ENCODE measurements around the gene ZC3H13. TPM values are rescaled to one million over a fixed set of nuclear protein-coding genes. Genes with fewer than 3 reads are reported as not detected.
"Not testable (repeated sequence)": the region's sequence is repeated elsewhere in the genome, so short reads cannot be mapped to it uniquely, and the experiment has no call there.

The ZC3H13 gene
- total RNA-seq, 1 donor from 2014 or later = 30.1 TPM

DNA sequence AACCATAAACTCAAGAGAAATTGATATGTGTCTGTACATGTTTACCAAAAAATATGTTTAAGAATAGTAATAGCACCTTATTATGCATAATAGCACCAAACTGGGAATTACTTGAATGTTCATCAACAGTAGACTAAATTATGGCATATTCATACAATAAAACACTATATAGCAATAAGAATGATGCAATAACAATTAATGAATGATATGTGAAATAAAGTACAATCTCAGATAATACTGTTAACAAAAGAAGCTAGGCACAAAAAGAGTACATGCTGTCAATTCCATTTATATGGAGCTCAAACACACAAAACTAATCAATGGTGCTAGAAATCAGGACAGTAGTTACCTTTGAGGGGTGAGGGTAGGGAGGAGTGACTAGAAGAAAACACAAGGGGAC is 36.3 kb downstream of the ZC3H13 start:
- no peak for DNase-seq (ENCODE audit: extremely low read depth, low read depth, low spot score)

DNA sequence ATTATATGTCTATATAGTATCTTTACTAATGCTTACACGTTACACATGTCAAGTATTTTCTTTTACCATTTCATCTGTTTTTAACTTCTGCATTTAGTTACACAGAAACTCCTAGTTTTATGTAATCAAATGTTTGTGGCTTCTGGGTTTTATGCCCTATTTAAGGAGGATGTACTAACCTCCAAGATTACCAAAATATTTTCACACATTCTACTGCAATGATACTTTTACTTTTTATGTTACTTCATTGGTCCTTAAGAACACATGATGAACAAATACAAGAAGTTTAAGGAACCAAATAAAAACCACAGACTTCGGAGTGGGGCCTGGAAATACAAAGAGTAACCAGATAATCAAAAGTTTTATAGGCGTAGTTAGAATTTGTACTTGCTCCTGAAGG is 37.2 kb downstream of the ZC3H13 start:
- DNase-seq (ENCODE audit: extremely low read depth, low read depth, low spot score) = no peak

DNA sequence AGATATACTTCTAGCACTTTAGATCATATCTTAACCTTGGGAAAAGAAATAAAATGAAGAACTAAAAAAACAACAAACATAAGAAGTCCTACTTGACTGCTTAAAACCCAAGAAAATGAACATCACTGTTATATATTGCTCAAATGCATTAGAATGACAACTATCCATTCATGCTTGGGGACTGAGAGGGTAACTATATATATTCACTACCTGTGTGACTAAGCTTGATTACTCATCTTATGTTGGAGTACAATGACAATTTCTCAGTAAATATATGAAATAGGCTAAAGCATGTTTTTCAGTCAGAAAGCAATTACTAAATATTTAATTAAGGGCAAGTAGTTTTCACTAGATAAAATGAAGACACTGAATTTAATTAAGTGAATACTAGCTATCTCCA is 40.1 kb downstream of the ZC3H13 start:
- DNase-seq (ENCODE audit: extremely low read depth, low read depth, low spot score) = no peak

DNA sequence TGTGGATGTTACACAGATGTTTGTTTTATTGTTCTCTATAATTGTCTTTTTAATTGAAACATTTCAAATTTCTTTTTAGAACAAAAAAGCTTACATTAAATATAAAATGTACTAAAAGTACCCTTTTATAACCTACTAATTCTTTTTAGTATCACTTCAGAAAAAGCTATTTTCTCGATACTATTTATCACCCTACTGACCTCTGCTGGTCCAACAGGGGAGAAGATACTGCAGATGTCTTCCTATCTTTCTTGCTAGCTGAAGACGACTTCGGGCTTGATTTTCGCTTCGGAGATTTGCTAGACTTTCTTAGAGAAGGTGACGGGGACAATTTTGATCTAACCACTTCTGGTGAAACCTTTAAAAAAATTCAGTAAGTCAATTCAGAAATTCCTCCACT is 42.4 kb downstream of the ZC3H13 start:
- DNase-seq (ENCODE audit: extremely low read depth, low read depth, low spot score) = no peak

DNA sequence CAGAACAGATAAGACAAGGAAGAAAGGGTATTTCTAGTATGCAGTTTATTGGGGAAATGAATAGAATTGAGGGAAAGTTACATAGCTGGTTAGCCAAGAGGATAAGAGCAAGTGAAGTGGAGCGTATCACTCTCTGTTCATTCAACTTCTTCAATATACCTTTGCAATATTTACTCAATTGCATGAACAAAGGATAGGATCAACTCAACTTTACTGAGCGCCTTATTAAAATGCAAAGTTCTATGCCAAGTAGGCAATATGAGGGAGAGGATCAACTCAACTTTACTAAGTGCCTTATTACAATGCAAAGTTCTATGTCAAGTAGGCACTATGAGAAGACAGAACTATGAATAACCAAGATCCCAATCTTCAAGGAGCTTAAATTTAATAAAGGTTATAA is 43.9 kb downstream of the ZC3H13 start:
- no peak for DNase-seq (ENCODE audit: extremely low read depth, low read depth, low spot score)

DNA sequence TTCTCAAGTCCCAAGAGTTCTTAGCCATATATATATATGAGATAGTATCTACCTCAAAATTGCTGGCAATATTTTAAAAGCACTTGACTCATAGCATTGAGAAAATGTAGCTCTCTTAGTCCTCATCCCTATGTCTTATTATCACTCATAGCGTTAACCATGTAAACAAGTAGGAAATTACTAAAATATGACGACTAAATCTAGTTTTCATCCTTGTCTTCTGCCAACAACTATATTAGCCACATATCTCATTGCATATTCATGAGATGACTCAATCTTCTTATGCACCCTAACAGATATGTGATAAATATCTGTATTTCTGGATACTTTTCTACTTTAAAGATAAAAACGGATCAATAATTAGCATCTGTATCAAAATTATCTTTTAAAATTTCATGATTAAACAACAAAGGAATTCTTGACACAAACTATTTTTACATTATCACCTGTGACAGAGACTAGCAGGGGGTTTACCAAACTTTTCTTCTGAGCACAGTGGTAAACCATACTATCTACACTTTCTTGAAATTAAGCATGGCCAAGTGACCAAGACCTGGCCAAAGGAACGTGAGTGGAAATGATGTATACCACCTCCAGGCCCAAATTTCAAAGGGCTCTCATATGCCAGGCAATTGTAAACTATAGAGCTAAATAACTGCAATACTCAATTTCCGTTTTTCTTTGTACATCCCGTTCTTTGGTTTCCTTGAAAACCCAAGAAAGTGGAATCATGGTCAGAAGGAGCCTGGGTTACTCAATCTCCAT is 45.7 kb downstream of the ZC3H13 start:
- DNase-seq (ENCODE audit: extremely low read depth, low read depth, low spot score) = no peak

DNA sequence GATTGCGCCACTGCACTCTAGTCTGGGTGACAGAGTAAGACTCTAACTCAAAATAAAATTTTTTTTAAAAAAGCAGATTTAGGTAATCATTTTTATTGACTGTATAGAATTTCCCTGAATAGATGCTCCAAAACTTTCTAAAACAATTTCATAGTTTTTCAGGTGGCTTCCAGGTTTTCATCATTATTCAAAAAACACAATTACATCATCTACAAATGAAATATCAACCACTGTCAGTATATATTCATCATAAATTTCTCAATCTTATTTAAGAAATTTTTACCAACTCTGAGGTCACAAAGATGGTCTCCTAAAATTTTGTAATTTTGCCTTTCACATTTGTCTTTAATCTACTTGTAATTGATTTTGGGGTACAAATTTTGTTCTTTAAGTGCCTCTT is 48.1 kb downstream of the ZC3H13 start:
- no peak for DNase-seq (ENCODE audit: extremely low read depth, low read depth, low spot score)

DNA sequence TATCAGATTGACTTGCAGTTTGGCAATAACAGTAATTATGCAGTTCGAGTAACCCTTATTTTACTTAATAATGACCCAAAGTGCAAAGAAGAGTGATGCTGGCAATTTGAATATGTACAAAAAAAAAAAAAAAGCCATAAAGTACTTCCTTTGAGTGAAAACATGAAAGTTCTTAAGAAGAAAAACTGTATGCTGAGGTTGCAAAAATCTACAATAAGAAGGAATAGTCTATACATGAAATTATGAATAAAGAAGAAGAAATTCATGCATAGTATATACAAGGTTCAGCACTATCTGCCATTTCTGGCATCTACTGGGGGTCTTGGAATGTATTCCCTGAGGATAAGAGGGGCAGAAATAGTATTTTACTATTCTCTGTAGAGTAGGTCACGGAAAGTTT is 55.9 kb downstream of the ZC3H13 start:
- DNase-seq (ENCODE audit: extremely low read depth, low read depth, low spot score) = no peak

DNA sequence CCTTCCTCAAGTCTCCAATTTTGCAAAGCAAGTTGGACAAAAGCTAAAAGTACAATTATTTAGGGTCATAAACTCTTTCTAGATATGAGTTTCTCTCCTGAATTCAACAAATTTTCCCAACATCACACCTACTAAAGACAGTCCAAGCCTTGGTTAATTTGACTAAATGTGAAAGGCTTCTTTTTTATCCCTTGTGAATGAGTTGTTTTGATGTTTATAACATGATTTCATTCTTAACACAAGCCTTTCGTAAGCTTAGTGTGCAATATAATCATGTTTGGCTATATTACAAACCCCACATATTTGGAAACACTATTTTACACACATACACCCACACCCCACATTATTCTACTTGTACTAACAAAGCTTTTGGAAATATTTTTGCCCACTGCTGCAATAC is 57.3 kb downstream of the ZC3H13 start:
- DNase-seq (ENCODE audit: extremely low read depth, low read depth, low spot score) = no peak

DNA sequence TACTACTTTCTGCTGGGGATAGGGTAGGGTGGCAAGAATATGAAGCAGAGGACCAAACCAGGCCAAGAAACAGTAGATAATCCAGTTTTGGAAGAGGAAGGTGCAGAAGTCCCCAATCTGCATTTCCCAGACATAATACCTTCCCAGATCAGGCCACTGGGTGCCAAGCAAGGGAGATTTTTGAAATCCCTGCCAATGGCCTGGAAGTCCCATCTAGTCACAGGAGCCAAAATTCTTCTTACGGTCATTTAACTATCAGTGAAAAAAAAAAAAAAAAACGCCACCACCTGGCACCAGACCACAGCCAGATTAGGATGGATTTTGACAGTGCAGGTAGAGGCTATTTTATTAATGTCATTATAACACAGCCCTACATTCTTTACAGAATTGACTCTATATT is 57.8 kb downstream of the ZC3H13 start:
- DNase-seq (ENCODE audit: extremely low read depth, low read depth, low spot score) = no peak

DNA sequence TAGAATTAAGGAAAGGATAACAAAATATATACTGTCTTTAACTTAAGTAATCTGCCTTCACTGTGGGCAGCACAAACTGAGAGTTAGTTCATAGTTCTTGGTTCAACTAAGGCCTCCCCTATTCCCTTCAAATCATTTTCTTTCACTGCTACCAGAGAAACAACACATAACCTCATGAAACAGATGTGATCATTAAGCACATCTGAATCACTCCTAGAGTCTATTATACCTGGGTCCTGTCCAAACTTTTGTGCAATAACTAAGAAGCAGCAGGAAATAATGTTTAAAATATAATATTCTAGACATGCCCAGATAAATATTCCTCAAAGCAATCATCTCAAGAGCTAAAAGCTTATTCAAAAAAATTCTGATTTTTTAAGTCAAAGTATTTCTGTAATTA is 62.9 kb downstream of the ZC3H13 start:
- DNase-seq (ENCODE audit: extremely low read depth, low read depth, low spot score) = no peak

DNA sequence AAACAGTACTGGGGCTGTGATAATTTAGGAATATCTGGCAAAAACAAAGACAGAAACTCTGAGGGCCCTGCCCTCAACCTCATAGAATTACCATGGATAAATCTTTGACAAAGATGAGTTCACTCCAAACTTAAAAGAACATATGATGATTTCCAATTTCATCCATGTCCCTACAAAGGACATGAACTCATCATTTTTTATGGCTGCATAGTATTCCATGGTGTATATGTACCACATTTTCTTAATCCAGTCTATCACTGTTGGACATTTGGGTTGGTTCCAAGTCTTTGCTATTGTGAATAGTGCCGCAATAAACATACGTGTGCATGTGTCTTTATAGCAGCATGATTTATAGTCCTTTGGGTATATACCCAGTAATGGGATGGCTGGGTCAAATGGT is 71.4 kb downstream of the ZC3H13 start:
- not testable (repeated sequence) for DNase-seq (ENCODE audit: extremely low read depth, low read depth, low spot score)

DNA sequence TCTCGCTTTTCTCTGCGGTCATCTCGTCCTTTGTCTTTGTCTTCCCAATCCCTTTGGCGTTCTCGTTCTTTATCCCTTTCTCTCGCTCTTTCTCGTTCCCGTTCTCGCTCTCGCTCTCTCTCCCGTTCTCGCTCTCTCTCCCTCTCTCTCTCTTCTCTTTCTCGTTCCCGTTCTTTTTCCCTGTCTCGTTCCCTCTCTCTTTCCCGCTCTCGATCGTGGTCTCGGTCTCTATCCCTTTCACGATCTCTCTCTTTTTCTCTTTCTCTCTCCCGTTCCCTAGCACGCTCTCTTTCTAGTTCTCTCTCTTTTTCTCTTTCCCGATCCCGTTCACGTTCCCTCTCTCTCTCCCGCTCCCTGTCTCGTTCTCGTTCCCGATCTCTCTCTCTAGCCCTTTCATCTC is 77.2 kb downstream of the ZC3H13 start:
- DNase-seq (ENCODE audit: extremely low read depth, low read depth, low spot score) = no peak

DNA sequence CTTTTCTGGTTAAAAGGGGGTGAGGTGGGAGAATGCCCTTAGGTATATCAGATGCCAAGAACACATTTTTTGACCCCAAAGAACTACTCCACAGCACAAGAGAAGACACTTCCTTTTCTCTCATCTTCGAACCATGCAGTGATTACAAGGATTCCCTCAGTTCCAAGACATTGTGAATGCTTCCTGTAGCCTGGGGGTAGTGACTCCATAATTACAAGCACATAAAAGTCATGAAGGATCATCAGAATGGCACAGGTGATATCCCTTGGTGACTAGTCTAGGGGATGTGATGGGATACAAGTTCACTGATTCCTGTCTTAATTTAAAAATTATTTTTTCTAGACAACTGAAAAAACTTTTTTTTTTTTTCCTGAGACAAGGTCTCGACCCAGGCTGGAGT is 78.0 kb downstream of the ZC3H13 start:
- no peak for DNase-seq (ENCODE audit: extremely low read depth, low read depth, low spot score)

DNA sequence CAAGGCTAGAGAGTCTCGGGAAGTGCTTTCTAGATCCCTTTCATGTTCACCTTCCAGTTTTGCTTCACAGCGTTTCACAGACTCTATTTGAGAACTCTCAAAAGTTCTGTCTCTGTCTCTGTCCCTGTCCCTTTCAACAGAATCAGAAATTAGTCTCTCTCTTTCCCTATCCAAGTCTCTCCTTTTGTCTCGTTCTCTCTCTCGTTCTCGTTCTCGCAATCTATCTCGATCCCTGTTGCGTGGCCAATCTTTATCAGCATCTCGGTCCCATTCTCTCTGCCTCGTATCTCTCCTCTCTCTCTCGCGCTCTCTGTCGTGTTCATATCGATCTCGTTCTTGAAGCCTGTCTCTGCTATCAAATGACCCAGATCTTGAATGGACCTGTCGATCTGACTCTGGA is 85.0 kb downstream of the ZC3H13 start:
- DNase-seq (ENCODE audit: extremely low read depth, low read depth, low spot score) = no peak

DNA sequence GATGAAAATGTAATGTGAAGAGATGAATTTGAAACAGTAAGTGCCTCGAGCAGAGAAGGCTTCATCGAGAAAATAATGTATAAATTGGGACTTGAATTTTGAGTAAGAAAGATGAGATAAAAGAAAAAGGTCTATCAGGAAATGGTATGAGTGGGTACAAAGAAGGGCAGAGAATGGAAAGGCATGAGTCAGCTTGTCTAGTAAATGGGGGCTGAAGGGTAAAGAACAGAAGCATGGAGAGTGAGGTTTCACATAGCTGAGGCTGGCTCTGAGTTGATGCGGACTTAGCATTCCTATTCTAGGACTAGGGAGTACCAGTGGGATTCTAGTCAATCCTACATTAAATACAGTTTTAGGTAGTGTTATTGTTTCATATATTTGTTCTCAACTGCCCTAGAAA is 85.8 kb downstream of the ZC3H13 start:
- DNase-seq (ENCODE audit: extremely low read depth, low read depth, low spot score) = no peak

DNA sequence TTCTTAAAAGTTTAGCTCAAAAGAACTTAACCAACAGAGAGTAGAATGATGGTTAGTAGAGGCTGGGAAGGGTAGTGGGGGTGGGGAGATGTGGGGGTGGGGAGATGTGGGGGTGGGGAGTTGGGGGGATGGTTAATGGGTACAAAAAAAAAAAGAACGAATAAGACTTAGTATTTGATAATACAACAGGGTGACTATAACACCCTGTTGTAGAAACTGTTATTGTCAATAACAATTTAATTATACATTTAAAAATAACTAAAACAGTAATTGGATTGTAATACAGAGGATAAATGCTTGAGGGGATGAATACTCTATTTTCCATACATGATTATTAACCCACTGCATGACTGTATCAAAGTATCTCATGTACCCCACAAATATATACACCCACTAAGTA is 91.1 kb downstream of the ZC3H13 start:
- no peak for DNase-seq (ENCODE audit: extremely low read depth, low read depth, low spot score)

DNA sequence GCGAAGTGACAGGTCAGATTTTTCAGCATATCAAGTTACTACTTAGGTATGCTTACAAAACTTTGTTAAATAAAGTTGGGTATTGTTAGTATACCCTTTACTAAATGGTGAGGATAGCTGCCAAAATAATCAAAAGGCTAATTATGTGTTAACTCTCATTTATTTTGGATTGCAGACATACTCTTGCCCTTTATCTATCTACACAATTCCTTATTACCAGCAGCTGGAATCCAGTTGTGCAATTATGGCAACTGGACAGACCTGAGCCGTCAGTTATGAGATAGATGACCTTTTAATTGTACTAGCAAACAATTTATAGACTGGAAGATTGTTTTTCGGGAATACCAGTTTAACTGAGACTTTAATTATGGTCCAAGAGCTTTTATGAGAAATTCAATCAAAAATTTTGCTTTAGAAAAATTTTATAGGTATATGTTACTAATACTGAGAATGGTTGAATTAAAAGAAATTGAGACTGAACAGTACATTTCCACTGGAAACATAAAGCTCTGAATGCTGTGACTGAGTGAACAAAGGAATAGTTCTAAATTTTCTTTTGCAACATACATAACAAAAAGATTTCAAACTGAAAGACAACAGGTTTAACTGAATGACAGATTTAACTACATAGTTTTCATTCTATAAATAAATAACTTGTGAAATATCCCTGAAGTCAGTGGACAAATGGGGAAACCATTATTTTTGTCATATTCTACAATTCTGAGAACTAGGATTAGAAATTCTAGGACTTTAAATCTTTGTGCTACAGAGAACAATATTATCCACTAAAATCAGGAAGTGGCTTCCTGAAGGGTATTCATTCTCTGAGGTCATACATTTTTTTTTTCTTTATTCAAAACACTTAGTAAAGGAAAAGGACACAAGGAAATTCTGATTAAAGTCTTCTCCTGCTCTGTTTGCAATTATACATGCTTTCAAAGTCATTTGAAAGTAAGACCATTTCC is 97.4 kb downstream of the ZC3H13 start:
- DNase-seq (ENCODE audit: extremely low read depth, low read depth, low spot score) = no peak

DNA sequence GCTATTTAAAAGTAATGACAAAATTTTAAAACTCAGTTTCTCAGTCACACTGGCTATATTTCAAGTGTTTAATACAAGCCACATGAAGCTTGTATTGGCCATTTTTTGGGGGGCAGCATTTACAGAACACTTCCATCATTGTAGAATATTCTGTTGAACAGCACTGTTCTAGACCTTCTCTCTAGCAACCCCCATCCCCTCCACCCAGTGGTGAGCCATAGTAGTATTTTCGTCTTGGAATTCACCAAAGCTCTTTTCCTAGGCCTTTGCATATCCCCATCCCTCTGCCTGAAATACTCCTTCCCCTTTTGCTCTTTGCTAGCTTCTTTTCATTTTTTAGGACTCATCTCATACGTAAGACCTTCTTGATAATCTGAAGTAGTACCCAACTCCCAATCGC is 99.5 kb downstream of the ZC3H13 start:
- no peak for DNase-seq (ENCODE audit: extremely low read depth, low read depth, low spot score)

DNA sequence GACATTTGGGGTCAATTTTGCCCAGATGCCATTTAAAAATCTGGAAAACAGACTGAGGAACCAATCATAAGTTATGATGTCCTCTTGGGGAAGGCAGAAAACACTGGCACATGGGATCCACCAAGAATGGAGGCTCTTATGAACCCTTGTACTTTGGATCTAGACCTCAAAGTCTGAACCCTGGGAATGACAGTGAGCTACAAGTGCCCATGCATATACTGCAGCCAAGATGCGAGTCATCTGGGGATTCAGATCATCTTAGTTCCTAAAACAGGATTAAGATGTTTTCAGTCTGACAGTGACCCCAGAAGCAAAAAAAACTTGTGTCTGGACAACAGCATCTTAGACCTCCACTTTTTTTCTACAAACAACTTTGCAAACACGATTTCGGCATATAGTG is 100.8 kb downstream of the ZC3H13 start:
- no peak for DNase-seq (ENCODE audit: extremely low read depth, low read depth, low spot score)

DNA sequence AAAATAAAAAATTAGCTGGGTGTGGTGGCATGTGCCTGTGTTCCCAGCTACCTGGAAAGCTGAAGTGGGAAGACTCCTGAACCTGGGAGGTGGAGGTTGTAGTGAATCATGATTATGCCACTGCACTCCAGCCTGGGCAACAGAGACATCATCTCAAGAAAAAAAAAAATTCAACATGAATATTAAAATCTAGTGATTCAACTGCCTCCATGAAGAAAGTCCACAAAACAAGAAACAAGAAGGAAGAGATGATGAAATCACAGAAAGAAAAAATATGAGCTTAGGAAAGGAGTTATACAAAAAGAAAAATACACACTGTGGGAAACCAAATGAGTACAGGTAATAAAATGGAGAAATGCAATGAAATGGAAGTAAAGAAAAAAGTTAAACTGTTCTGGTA is 101.4 kb downstream of the ZC3H13 start:
- DNase-seq (ENCODE audit: extremely low read depth, low read depth, low spot score) = no peak

DNA sequence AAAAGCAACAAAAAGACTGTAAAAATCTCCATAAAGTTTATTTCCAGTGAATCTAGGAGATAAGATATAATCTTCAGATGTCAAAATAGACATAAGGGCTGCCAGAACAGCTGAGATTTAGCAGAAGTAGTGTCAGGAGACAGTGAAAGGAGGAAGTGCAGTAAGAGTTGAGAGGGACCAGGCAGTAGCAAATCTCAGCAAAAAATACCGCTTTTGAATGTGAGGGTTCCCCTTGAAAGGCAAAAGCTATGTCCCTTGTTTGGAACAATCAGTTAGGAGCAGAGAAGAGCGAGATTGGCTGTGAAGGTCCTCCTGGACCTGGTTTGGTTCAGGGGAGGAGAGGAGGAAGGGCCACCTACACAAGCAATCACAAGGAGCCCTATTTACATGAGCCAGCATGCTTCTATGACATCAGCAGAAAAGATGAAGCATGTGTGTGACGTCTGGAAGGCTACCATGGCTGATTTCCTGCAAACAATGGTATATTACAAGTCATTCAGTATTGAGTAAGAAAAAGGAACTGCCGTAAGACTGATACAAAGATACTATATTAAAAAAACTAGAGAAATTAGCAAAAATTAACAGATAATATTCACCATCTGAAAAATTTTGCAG is 102.1 kb downstream of the ZC3H13 start:
- DNase-seq (ENCODE audit: extremely low read depth, low read depth, low spot score) = no peak

Data from glomerular endothelial cell (primary cell).